Measurements from ENCODE around the gene PSORS1C2. TPM values are rescaled to one million over a fixed set of nuclear protein-coding genes. Genes with fewer than 3 reads are reported as not detected.

The PSORS1C2 gene
- total RNA-seq, 1 donor from 2014 or later = not detected

- H3K4me1 ChIP-seq = peaks cover 17% of the 10 kb centered on the region
- H3K27ac ChIP-seq = no peak overlapping the region
- no peaks in the 10 kb centered on the region for H3K27me3 ChIP-seq (ENCODE audit: low read depth)
- H3K4me3 ChIP-seq = no peak overlapping the region
- TF ChIP-seq CTCF (IDR thresholded peaks at IDR 0.05) = no peak
- no peaks in the 10 kb centered on the region for H3K36me3 ChIP-seq
- intact Hi-C loops (cut with DNase I) = no loop called here
- ATAC-seq (peak; percentile 64 to 74), DNase-seq (peak; percentile 61)
- no peaks in the 10 kb centered on the region for H3K9me3 ChIP-seq
Measured at GRCh38 chr6:31125162-31125561, 13.7 kb downstream of the PSORS1C2 start.

GRCh38 chr6:31122791-31123706, 15.8 kb downstream of the PSORS1C2 start:
- Histone ChIP-seq H3K4me3 (no peak overlapping the region), H3K9me3 (no peaks in the 10 kb centered on the region), H3K4me1 (peaks cover 17% of the 10 kb centered on the region), H3K27ac (no peak overlapping the region), H3K36me3 (no peaks in the 10 kb centered on the region), H3K27me3 (ENCODE audit: low read depth) (no peaks in the 10 kb centered on the region)
- TF ChIP-seq CTCF (IDR thresholded peaks at IDR 0.05) = no peak
- intact Hi-C loops (cut with DNase I) = no loop called here
- DNase-seq = peak; percentile 63
- ATAC-seq = peak; percentile 24 to 81

GRCh38 chr6:31121131-31121790, 17.6 kb downstream of the PSORS1C2 start:
- Histone ChIP-seq H3K4me3 (no peak overlapping the region), H3K27me3 (ENCODE audit: low read depth) (no peaks in the 10 kb centered on the region), H3K27ac (no peak overlapping the region), H3K4me1 (peaks cover 17% of the 10 kb centered on the region), H3K36me3 (no peaks in the 10 kb centered on the region), H3K9me3 (no peaks in the 10 kb centered on the region)
- DNase-seq (no peak), ATAC-seq (no peak)
- intact Hi-C loops (cut with DNase I) = no loop called here
- TF ChIP-seq CTCF (IDR thresholded peaks at IDR 0.05) = no peak

- no peak for DNase-seq
- H3K4me1 ChIP-seq = peaks cover 23% of the 10 kb centered on the region
- no peaks in the 10 kb centered on the region for H3K27me3 ChIP-seq (ENCODE audit: low read depth)
- no peaks in the 10 kb centered on the region for H3K9me3 ChIP-seq
- no peak within 1 kb of the TSS for H3K4me3 ChIP-seq
- no peak for ATAC-seq
- H3K27ac ChIP-seq = no peak within 1 kb of the TSS
- TF ChIP-seq CTCF (IDR thresholded peaks at IDR 0.05) = no peak
- H3K36me3 ChIP-seq = no peaks in the 10 kb centered on the region
- intact Hi-C loops (cut with DNase I) = no loop called here
Measured at GRCh38 chr6:31120151-31120915, 18.5 kb downstream of the PSORS1C2 start, which contains the start of gene CDSN. Gene CDSN (minus strand): TSS chr6:31120446. CDS start chr6:31120419, 27 bp downstream.

GRCh38 chr6:31118178-31118577, 20.7 kb downstream of the PSORS1C2 start:
- H3K27me3 ChIP-seq (ENCODE audit: low read depth) = no peaks in the 10 kb centered on the region
- no peak overlapping the region for H3K4me3 ChIP-seq
- TF ChIP-seq CTCF (IDR thresholded peaks at IDR 0.05) = no peak
- intact Hi-C loops (cut with DNase I) = no loop called here
- H3K27ac ChIP-seq = no peak overlapping the region
- H3K9me3 ChIP-seq = no peaks in the 10 kb centered on the region
- H3K36me3 ChIP-seq = no peaks in the 10 kb centered on the region
- peaks cover 32% of the 10 kb centered on the region for H3K4me1 ChIP-seq
- no peak for ATAC-seq
- no peak for DNase-seq

All from lower lobe of right lung (tissue), 2 donors.